Measurements from ENCODE around the gene TBC1D5. TPM values are rescaled to one million over a fixed set of nuclear protein-coding genes. Genes with fewer than 3 reads are reported as not detected.

TBC1D5 gene
- total RNA-seq, 1 experiment from 2014 or later = 30.4 TPM

- no peaks in the 10 kb centered on the region for H3K36me3 ChIP-seq (ENCODE audit: control insufficient read depth, insufficient read depth, low read length)
- DNase-seq (ENCODE audit: low read depth, low spot score) (no peak), ATAC-seq (no peak)
- H3K9me3 ChIP-seq (ENCODE audit: control insufficient read depth, insufficient read depth, low read depth, low read length) = no peaks in the 10 kb centered on the region
- BruUV-seq (replicated peaks) = no TSS peak
- POLR2A ChIA-PET = no interaction called here
- TF ChIP-seq TCF7L2 (IDR thresholded peaks at IDR 0.05; ENCODE audit: low read depth, low read length) (no peak), REST (IDR thresholded peaks at IDR 0.05; ENCODE audit: insufficient read depth in 1 of 2, low read depth in 2 of 2, low read length in 1 of 2) (no peak)
- in situ Hi-C loops (cut with HindIII; ENCODE audit: low pct_unique_long_range_greater_than_20kb, low sequenced_read_pairs) = no loop called here
- H3K4me3 ChIP-seq (ENCODE audit: low read depth in 2 of 2, low read length in 2 of 2) = no peak overlapping the region
- H3K4me1 ChIP-seq (ENCODE audit: control insufficient read depth, insufficient read depth, low read length) = no peaks in the 10 kb centered on the region
- CTCF ChIA-PET = no interaction called here
- intact Hi-C loops (cut with micrococcal nuclease; ENCODE audit: unreplicated experiment) = no loop called here
- no peaks in the 10 kb centered on the region for H3K27me3 ChIP-seq (ENCODE audit: control insufficient read depth, insufficient read depth, low read length)
- H3K27ac ChIP-seq (ENCODE audit: low read length) = no peak overlapping the region
These were observed 631.6 kb downstream of the TBC1D5 start for GRCh38 chr3:17110660-17111396.

Data from Panc1 (cell line).